ENCODE results near the gene EXTL2.

The EXTL2 gene

DNA sequence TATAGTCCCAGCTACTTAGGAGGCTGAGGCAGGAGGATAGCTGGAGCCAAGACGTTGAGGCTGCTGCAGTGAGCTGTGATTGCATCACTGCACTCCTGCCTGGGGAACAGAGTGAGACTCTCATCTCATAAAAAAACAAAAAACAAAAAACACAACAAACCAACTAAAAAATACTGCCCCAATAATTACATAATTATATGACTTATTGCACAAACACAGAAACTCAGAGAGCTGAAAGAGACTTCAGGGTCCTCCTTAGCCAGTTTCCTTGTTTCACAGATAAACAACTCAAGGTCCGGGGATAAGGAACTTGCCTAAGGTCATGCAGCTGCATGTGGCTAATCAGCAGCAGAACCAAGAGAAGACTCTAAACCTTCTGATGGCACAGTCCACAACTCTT, 11.9 kb downstream of the EXTL2 start (continued):
- no peak for TF ChIP-seq ZC3H10 (CRISPR knock-in tag; IDR thresholded peaks at IDR 0.05)

DNA sequence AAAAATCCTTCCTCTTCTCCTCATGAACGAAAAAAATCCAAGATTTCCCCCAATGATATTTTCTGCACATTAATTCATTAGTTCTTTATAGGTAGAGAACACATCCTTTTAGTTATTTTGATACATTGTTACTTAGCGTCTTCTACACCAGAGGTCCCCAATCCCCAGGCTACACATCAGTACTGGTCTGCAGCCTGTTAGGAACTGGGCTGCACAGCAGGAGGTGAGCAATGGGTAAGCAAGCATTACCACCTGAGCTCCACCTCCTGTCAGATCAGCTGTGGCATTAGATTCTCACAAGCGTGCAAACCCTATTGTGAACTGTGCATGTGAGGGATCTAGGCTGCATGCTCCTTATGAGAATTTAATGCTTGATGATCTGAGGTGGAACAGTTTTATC, 13.0 kb downstream of the EXTL2 start:
- TF ChIP-seq TCF4 (CRISPR knock-in tag; IDR thresholded peaks at IDR 0.05; ENCODE audit: borderline replicate concordance) (no peak), SNAI2 (CRISPR knock-in tag; IDR thresholded peaks at IDR 0.05) (no peak), ZNF565 (CRISPR knock-in tag; conservative IDR thresholded peaks at IDR 0.05; ENCODE audit: low read depth) (no peak), OSR1 (CRISPR knock-in tag; IDR thresholded peaks at IDR 0.05) (no peak), ZFP30 (CRISPR knock-in tag; IDR thresholded peaks at IDR 0.05) (no peak), ARNTL (CRISPR knock-in tag; IDR thresholded peaks at IDR 0.05; ENCODE audit: borderline replicate concordance, low read depth) (no peak), ESRRG (CRISPR knock-in tag; IDR thresholded peaks at IDR 0.05) (no peak), GLIS3 (CRISPR knock-in tag; IDR thresholded peaks at IDR 0.05) (no peak), ISL1 (CRISPR knock-in tag; IDR thresholded peaks at IDR 0.05) (no peak), BACH2 (CRISPR knock-in tag; IDR thresholded peaks at IDR 0.05; ENCODE audit: borderline replicate concordance) (no peak), TOX (CRISPR knock-in tag; IDR thresholded peaks at IDR 0.05; ENCODE audit: borderline replicate concordance) (no peak), ZNF8 (CRISPR knock-in tag; IDR thresholded peaks at IDR 0.05) (no peak), CSDC2 (CRISPR knock-in tag; IDR thresholded peaks at IDR 0.05) (no peak)
- TF ChIP-seq, protein P1, sequence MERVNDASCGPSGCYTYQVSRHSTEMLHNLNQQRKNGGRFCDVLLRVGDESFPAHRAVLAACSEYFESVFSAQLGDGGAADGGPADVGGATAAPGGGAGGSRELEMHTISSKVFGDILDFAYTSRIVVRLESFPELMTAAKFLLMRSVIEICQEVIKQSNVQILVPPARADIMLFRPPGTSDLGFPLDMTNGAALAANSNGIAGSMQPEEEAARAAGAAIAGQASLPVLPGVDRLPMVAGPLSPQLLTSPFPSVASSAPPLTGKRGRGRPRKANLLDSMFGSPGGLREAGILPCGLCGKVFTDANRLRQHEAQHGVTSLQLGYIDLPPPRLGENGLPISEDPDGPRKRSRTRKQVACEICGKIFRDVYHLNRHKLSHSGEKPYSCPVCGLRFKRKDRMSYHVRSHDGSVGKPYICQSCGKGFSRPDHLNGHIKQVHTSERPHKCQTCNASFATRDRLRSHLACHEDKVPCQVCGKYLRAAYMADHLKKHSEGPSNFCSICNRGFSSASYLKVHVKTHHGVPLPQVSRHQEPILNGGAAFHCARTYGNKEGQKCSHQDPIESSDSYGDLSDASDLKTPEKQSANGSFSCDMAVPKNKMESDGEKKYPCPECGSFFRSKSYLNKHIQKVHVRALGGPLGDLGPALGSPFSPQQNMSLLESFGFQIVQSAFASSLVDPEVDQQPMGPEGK (CRISPR knock-in tag; IDR thresholded peaks at IDR 0.05; ENCODE audit: borderline replicate concordance): no peak
- TF ChIP-seq, protein P2, sequence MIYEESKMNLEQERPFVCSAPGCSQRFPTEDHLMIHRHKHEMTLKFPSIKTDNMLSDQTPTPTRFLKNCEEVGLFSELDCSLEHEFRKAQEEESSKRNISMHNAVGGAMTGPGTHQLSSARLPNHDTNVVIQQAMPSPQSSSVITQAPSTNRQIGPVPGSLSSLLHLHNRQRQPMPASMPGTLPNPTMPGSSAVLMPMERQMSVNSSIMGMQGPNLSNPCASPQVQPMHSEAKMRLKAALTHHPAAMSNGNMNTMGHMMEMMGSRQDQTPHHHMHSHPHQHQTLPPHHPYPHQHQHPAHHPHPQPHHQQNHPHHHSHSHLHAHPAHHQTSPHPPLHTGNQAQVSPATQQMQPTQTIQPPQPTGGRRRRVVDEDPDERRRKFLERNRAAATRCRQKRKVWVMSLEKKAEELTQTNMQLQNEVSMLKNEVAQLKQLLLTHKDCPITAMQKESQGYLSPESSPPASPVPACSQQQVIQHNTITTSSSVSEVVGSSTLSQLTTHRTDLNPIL (CRISPR knock-in tag; IDR thresholded peaks at IDR 0.05; ENCODE audit: low read depth): no peak
- TF ChIP-seq, protein P3, sequence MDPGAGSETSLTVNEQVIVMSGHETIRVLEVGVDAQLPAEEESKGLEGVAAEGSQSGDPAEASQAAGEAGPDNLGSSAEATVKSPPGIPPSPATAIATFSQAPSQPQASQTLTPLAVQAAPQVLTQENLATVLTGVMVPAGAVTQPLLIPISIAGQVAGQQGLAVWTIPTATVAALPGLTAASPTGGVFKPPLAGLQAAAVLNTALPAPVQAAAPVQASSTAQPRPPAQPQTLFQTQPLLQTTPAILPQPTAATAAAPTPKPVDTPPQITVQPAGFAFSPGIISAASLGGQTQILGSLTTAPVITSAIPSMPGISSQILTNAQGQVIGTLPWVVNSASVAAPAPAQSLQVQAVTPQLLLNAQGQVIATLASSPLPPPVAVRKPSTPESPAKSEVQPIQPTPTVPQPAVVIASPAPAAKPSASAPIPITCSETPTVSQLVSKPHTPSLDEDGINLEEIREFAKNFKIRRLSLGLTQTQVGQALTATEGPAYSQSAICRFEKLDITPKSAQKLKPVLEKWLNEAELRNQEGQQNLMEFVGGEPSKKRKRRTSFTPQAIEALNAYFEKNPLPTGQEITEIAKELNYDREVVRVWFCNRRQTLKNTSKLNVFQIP (CRISPR knock-in tag; IDR thresholded peaks at IDR 0.05; ENCODE audit: borderline replicate concordance, low read depth): no peak
- ATAC-seq: no peak

DNA sequence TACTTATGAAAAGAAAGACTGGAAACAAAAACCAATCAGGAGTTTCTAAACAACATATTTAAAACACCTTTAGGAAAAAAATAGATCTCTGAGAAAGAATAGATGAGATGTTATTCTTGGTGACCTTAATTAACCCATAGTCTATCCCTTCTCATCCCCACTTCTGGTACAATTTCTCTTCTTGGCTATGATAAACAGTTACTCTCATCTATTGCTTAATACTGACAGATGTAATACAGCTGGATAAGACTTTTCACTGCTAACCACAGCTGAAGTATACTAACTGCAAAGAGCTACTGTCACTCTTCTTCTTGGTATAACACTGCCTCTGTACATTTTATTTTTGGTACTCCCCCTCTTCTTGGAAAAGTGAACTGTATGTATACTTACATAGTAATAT, 15.2 kb downstream of the EXTL2 start:
- TF ChIP-seq TOX (CRISPR knock-in tag; IDR thresholded peaks at IDR 0.05; ENCODE audit: borderline replicate concordance): no peak
- no peak for TF ChIP-seq RARB (CRISPR knock-in tag; IDR thresholded peaks at IDR 0.05)
- no peak for TF ChIP-seq ZC3H10 (CRISPR knock-in tag; IDR thresholded peaks at IDR 0.05)
- no peak for TF ChIP-seq ZFP30 (CRISPR knock-in tag; IDR thresholded peaks at IDR 0.05)
- TF ChIP-seq, protein P2 (CRISPR knock-in tag; IDR thresholded peaks at IDR 0.05; ENCODE audit: low read depth): no peak
- TF ChIP-seq PPARA (CRISPR knock-in tag; IDR thresholded peaks at IDR 0.05; ENCODE audit: borderline replicate concordance): no peak
- TF ChIP-seq ZNF70 (CRISPR knock-in tag; IDR thresholded peaks at IDR 0.05): no peak
- TF ChIP-seq, protein P3 (CRISPR knock-in tag; IDR thresholded peaks at IDR 0.05; ENCODE audit: borderline replicate concordance, low read depth): no peak
- no peak for TF ChIP-seq BACH2 (CRISPR knock-in tag; IDR thresholded peaks at IDR 0.05; ENCODE audit: borderline replicate concordance)
- TF ChIP-seq ZFP3 (CRISPR knock-in tag; IDR thresholded peaks at IDR 0.05): no peak
- no peak for TF ChIP-seq ISL1 (CRISPR knock-in tag; IDR thresholded peaks at IDR 0.05)
- no peak for TF ChIP-seq ARNTL (CRISPR knock-in tag; IDR thresholded peaks at IDR 0.05; ENCODE audit: borderline replicate concordance, low read depth)
- no peak for TF ChIP-seq CSDC2 (CRISPR knock-in tag; IDR thresholded peaks at IDR 0.05)
- TF ChIP-seq GLIS3 (CRISPR knock-in tag; IDR thresholded peaks at IDR 0.05): no peak
- no peak for TF ChIP-seq ESRRG (CRISPR knock-in tag; IDR thresholded peaks at IDR 0.05)
- no peak for TF ChIP-seq OSR1 (CRISPR knock-in tag; IDR thresholded peaks at IDR 0.05)
- no peak for TF ChIP-seq ZNF565 (CRISPR knock-in tag; conservative IDR thresholded peaks at IDR 0.05; ENCODE audit: low read depth)
- TF ChIP-seq ZNF8 (CRISPR knock-in tag; IDR thresholded peaks at IDR 0.05): no peak
- no peak for ATAC-seq

Measured in SK-N-SH treated with all-trans-retinoic acid at 6 μM for 48 hours (cell line).